Measurements from ENCODE around the gene MYH9.
"Not testable (repeated sequence)": the region's sequence is repeated elsewhere in the genome, so short reads cannot be mapped to it uniquely, and the experiment has no call there.

MYH9 gene

DNA sequence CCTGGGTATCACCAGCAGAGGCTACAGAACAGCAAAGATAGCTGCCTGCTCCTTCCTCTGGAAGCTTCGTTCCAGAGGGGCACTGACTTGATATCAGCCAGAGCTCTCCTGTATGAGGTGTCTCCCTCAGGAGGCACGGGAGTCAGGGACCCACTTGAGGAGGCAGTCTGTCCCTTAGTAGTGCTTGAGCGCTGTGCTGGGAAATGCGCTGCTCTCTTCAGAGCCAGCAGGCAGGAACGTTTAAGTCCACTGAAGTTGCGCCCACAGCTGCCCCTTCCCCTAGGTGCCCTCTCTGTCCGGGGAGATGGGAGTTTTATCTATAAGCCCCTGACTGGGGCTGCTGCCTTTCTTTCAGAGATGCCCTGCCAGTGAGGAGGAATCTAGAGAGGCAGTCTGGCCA lies 116.5 kb downstream of the MYH9 start:
- not testable (repeated sequence) for DNase-seq (ENCODE audit: low read depth in 2 of 2)

DNA sequence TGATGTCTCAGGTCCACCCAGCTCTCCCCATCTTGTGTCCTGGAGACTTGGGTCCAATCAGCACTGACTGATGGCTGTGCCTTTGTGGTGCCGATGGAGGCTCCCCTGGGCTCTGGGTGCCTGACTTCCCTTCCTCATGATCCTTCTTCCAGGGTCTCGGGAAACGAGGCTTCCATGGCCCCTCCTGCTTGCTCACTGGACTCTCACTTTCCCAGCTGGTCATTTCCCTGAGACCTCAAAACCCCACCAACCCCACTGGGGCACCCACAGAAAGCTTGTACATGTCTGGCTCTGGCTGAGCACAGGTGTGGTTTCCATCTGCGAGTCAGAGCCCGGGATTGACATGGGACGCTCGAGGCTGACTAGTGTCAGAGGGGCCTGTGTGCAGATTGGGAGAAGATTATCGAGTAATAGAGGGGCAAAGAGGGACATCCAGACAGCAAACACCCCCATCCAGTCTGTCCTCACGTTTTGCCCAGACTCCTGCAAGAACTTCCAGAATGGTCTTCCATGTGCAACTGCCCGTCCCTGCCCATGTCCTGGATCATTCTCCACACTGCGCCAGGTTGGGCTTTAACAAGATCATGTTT lies 119.8 kb downstream of the MYH9 start:
- DNase-seq (ENCODE audit: low read depth in 2 of 2) = no peak

- DNase-seq (ENCODE audit: low read depth in 2 of 2) = no peak
Measured at GRCh38 chr22:36267058-36267457, 120.7 kb downstream of the MYH9 start.

DNA sequence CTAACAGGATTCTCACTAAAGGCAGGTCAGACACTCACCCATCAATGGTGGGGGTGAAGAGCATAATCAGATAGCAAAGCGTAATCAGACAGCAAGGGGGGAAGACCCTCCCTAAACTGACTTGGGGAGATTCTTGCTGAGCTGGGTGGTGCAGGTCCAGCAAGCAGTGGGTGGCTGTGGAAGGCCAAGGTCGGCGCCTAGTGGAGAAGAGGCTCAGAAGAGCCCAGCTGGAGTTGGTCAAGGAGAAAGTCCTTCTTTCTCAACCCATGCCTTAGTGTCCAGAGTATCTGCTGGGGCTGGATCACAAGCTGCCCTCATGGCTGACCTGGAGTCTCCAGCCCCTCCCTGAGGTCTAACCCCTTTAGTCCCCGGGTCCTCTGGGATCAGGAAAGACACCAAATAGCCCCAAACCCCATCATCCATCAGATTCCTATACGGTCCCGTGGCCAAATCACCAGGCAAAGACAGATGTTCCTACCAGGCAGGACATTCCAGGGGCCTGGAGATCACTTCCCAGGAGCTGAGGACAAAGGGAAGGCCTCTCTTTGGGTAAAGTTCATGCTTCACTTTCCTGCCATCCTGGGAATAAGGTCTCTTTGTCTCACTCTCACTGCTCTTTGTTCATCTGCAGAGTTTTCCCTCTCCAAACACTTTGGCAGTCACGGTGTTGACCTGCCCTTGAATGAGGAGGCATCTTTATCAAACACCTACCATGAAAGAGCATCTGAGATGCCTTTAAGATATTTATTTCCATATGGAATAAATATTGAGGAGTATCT lies 123.7 kb downstream of the MYH9 start:
- DNase-seq (ENCODE audit: low read depth in 2 of 2) = not testable (repeated sequence)

GRCh38 chr22:36263216-36263673 lies 124.5 kb downstream of the MYH9 start:
- not testable (repeated sequence) for DNase-seq (ENCODE audit: low read depth in 2 of 2)

DNA sequence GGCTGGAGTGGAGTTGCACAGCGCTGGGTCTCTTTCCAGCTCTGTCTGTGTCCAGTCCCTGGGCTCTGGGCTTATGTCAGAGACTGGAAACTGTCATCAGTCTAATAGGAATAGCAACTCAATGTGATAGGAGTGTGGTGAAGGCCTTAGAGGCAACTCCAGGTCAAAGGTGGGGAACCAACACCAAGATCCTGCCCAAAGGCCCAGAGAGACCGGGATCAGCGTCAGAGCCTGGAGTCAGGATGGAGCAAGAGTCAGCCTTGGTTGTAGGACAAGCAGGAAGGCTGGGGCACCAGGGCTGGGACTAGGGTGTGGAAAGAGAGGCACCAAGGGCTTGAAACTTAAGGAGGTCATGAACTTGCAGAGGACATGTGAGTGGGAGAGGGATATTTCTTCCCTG lies 125.5 kb downstream of the MYH9 start:
- not testable (repeated sequence) for DNase-seq (ENCODE audit: low read depth in 2 of 2)

GRCh38 chr22:36261675-36262074 lies 126.1 kb downstream of the MYH9 start:
- DNase-seq (ENCODE audit: low read depth in 2 of 2) = not testable (repeated sequence)

- DNase-seq (ENCODE audit: low read depth in 2 of 2) = no peak
Measured at GRCh38 chr22:36259615-36260300, 128.0 kb downstream of the MYH9 start.

DNA sequence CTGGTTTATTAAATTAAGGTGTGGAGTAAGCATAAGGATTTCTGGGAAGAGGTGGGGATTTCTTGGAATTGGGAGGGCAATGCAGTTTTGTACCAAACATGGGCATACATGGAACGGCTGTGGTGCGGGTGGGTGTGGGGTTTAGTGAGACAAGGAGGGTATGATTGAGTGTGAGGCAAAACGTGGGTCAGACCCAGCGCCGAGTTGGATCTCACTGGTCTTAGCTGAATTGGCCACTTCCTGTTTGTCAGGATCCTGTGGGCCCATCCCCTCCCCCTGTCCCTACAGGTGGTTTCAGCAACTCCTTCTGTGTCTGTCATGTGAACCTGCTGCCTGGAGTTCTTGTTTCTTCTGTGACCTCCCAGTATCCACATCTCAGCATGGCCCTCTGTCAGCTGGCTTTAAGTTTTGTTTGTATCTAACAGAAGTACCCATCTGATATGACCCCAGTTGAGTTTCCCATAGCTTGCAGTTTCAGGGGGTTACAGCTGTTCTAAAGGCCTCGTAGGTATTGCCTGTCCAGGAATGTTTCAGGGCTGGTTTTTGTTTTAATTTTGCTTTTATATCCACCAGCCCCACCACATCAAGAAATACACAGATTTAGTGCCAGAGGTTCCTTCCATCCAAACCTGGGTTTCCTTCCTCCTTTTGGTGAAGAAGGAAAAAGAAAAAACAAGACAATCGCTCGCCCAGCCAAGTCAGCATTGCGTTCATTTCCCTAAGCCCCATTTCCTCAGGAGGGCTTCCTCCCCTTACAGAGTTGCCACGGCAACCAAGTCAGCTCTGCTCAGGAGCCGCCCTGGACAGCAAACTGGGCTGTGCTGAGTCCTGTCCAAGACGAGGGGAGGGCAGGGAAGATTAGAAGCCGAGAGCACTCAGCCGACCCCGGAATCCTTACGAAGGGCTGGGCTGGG lies 128.8 kb downstream of the MYH9 start:
- DNase-seq (ENCODE audit: low read depth in 2 of 2) = no peak

GRCh38 chr22:36257948-36258670 lies 129.7 kb downstream of the MYH9 start:
- DNase-seq (ENCODE audit: low read depth in 2 of 2) = no peak

DNA sequence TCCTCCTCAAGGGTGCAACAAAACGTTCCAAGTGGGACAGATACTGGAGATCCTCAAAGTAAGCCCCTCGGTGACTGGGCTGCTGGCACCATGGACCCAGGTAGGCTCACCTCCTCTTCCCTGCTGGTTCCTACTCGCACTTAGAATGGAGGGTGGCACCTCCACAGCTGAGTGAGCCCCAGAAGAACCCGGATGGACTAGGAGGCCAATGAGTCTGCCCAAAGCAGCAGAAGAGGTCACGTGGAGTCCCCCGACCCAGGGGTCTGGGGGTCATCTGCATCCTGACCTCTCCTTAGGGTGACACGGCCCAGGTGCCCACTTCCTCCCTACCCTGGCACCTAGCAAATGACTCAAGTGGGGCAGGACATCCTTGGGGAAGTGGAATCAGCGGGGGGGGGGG lies 130.5 kb downstream of the MYH9 start:
- DNase-seq (ENCODE audit: low read depth in 2 of 2) = no peak

GRCh38 chr22:36256478-36256877 lies 131.3 kb downstream of the MYH9 start:
- DNase-seq (ENCODE audit: low read depth in 2 of 2) = no peak

- not testable (repeated sequence) for DNase-seq (ENCODE audit: low read depth in 2 of 2)
Measured at GRCh38 chr22:36255572-36255971, 132.2 kb downstream of the MYH9 start.

DNA sequence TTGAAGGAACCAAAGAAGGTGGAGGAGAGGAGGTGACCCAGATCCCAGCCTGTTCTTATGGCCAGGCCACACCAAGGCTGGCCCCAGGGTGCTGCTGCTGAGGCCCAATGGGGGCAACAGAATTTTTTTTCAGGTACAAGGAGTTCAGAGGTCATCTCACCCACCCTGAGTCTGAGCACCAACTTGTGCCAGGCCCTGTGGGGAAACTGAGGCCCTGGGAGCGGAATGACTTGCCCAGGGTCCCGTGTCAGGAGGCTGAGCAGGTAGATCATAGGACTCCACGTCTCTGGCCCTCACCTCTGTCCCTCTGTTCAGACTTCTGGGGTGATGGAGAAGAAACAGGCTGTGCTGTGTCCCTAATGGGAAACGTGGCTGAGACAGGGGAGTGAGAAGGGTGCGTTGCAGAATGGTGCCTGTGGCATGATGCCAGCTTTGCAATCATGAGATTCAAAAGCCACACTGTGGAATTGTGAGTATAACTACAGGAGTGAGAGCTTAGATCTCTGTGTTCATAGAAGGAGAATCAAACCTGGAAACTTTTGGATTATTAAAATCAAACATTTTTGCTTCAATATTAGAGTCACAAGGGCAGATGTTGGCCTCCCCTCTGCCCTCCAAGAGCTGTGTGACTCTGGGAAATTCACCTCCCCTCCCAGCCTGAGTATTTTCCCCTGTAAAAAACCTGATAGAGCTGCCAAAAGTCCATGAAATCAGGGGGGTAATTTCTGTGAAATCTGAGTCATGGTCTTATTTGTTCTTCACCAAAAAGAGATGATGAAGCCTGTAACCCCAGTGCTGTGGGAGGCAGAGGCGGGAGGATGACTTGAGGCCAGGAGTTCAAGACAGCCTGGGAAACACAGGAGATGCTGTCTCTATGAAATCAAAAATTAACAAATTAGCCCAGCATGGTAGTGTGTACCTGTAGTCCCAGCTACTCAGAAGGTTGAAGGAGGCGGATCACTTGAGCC lies 134.0 kb downstream of the MYH9 start:
- no peak for DNase-seq (ENCODE audit: low read depth in 2 of 2)

- DNase-seq (ENCODE audit: low read depth in 2 of 2) = no peak
Measured at GRCh38 chr22:36252754-36253522, 134.8 kb downstream of the MYH9 start, which contains the start of gene APOL1. Gene APOL1, plus strand, starts transcription at chr22:36253133. Its CDS starts 1,823 bp downstream, at chr22:36254956.

- not testable (repeated sequence) for DNase-seq (ENCODE audit: low read depth in 2 of 2)
Measured at GRCh38 chr22:36251979-36252608, 135.7 kb downstream of the MYH9 start.

DNA sequence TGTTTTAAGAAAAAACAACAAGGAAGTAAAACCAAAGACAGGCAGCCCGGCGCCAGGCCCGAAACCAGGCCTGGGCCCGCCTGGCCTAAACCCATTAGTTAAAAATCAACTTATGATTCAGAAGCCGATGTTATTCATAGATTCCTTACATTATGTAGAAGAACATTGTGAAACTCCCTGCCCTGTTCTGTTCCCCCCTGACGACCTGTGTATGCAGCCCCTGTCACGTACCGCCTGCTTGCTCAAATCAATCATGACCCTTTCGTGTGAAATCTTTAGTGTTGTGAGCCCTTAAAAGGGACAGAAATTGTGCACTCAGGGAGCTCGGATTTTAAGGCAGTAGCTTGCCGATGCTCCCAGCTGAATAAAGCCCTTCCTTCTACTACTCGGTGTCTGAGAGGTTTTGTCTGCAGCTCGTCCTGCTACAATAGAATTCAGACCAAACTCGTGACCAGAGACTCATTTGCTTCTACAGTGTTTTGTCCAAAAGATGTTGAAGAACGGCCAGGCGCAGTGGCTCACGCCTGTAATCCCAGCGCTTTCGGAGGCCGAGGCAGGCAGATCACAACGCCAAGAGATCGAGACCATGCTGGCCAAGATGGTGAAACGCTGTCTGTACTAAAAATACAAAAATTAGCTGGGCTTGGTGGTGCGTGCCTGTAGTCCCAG lies 137.3 kb downstream of the MYH9 start:
- DNase-seq (ENCODE audit: low read depth in 2 of 2) = not testable (repeated sequence)

DNA sequence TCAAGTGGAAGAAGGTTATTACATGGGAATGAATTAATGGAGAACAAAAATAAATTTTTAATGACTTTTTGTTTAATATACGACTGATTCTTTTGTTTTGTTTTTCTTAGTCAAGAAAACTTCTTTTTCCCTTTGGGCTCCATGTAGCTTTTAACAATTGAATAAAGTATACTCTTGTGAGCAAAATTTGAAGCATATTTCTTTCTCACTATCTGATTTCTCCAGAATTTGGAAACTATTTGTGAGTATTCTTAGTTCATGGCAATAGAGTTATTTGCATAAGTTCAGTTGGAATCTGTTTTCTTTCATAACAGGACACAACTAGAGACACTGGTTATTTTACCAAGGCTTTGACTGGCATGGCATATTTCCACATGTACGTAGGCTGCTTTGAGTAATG lies 138.6 kb downstream of the MYH9 start:
- DNase-seq (ENCODE audit: low read depth in 2 of 2) = no peak

All from stimulated activated CD8-positive, alpha-beta memory T cell treated with anti-CD3 and anti-CD28 coated beads, Interleukin-2, amount 100 ng/mL, for 1 hour (primary cell).